Activated CD4-positive, alpha-beta T cell treated with anti-CD3 and anti-CD28 coated beads, Interleukin-2, amount 50 U/mL, for 4 hours (primary cell): Measurements from ENCODE around the gene NNAT.

Experiments
- DNase-seq, 2 experiments: peaks; one replicate each; pipeline ENCODE4 v3.0.0-alpha.2; 2020

Gene NNAT

DNA sequence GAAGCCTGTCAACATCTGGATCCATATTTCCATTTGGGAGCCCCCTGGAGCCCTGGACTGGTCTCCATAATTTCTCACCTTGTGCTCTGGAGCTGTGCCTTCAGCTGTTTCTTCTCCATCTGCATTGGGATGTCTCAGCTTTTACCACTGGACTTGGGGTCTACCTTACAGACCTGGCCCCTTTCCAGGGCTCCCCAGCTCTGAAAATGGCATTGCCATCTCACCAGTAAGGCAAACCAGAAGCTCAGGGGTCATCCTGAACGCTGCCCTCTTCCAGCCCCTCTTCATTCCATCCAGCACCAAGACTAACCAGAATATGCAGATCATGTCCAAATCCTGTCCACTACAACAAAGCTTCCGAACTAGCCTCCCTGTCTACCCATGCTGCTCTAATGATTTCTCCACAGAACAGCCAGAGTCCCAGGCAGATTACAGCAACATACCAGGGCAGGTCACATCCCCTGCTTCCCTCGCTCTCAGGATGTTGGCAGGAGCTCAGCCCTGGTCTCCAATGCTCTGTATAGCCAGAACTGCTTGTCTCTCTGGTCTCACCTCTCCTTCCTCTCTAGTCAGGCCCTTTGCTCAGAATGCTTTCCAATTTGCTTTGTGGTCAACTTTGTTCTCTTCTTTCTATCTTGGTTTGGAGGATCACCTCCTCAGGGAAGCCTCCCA is 17.7 kb upstream of the NNAT start:
- no peak for DNase-seq

GRCh38 chr20:37504404-37505096 is 16.5 kb upstream of the NNAT start:
- DNase-seq, result no peak

DNA sequence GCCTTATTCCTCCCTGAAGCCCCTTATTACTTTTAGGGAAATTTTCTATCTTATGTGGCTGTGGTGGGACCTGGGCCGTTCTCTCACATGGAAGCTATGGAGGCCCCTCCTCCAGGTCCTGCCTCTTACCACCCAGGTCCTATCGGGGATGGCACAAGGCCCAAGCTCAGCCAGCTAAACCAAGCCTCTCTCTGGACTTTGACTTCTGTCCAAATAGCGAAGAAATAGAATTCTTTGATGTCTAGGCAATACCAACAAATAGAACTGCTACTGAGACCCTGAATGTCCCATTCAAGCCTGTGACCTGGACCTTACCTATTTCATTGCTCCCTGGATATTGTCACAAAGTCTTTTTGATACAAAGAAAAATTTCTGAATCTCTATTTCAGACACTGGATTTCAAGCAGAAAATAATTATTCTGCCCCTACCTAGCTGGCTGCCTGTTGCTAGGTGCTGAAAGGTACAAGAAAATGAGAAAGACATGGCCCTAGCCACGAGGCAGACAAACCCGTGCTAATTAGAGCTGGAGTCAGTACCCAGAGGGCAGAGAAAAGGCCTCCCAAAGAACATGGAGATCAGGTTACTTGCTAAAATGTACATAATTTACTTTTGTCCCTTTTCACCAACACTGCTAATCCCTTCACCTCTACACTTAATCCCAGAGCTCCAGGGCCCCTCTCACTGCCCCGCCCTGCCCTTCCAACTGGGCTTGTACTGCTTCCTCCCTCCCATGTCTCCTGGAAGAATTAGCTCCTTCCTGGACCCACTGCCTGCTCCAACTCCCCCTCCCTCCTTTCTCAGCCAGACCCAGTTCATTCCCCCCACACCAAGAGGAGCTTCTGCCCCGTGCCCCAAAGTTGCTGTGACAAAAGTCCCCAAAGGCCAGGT is 15.5 kb upstream of the NNAT start:
- no peak for DNase-seq

- no peak for DNase-seq
Measured at GRCh38 chr20:37506152-37506725, 14.8 kb upstream of the NNAT start.

- no peak for DNase-seq
Measured at GRCh38 chr20:37510226-37510625, 10.8 kb upstream of the NNAT start.

GRCh38 chr20:37511610-37512275 is 9.3 kb upstream of the NNAT start:
- no peak for DNase-seq

- DNase-seq, result no peak
Measured at GRCh38 chr20:37513779-37514359, 7.2 kb upstream of the NNAT start.

DNA sequence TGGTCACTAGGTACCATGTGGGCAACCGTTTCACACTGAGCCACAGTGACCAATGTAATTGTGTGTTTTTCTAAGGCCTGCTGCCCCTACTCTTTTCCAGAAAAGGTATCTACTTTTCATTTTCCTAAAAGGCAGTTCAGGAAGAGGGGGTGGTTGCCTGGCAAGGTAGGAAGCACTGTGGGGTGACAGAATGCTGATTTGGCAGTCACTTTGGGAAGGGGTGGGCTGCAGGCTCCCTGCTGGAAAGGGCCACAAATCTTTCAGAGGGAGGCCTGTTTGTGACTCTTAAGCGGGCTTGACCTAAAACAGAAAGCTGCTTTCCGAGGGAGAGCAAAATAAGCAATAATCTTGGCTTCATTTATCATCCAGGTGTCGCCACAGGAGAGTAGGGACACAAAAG is 5.2 kb upstream of the NNAT start:
- no peak for DNase-seq

GRCh38 chr20:37516811-37517750 is 4.0 kb upstream of the NNAT start:
- no peak for DNase-seq

GRCh38 chr20:37518059-37518458 is 3.0 kb upstream of the NNAT start:
- no peak for DNase-seq

DNA sequence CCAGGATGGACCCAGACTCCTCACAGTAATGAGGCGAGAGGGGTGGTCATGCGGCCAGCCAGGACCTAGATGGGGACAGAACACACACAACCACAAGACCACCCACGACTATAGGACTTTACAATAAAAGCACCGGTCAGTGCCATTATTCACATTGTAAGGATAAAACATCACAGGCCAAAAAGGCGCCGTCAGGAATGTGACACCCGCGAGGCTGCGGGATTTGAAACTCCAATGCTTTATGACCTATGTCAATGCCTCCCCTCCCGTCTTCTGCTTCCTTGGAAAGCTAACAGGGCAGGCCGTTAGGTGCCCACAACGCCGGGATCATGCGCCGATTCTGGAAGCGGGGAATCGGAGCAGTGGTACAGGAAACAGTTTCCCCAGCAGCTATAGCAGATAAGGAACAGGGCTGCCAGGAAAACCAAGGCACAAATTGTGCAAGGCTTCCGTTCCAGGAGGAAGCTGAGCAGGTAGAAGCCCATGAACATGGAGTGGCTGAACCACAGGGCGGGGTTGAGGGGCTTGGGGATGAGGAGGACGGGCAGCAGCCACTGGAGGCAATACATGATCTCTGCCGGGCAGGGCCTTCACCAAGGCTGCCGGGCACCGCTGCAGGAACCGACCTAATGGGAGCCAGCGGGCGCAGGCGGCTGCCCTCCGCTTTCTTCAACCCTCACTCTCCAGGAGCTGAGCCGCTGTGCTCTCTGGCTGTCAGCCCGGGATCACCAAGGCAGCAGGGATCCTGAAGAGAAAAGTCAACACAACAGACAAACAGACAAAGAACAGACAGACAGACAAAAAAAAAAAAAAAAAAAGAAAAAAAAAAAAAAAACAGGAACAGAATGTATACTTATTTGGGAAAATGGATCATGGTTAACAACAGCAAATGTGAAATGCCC is 2.2 kb upstream of the NNAT start:
- no peak for DNase-seq

- no peak for DNase-seq
Measured at GRCh38 chr20:37519508-37520418, 1.3 kb upstream of the NNAT start.

- DNase-seq, result no peak
Measured at GRCh38 chr20:37520419-37520955, 563 bp upstream of the NNAT start.

DNA sequence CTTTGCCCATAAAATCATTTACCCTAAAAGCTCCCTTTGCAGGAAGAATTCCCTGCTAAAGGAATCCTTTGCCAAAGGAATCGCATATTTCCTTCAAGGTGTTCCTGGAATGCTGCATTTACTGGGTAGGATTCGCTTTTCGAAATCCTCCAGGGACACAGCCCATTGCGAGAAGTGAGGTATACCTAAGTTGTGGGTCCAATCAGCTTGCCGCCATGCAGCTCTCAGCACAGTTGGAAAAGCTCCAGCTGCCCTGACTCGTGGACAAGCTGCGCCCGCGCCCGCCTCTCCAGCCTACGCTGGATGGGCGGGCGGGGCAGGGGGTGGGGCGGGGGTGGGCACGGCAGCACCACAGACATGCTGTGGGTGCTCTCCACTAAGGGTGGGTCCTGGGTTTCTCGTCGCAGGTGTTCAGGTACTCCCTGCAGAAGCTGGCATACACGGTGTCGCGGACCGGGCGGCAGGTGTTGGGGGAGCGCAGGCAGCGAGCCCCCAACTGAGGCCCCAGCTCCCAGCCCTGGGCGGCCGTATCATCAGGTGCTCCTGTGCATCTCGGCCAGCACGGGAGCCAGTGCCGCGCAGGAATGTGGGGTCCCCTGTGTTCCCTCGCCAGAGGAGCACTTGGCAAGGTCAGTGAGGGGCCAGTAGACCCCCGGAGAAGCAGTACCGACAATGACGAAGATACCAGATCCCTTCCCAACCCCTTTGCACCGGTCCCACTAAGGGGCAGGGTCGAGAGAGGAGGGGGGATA is 1.4 kb downstream of the NNAT start:
- DNase-seq, result no peak

DNA sequence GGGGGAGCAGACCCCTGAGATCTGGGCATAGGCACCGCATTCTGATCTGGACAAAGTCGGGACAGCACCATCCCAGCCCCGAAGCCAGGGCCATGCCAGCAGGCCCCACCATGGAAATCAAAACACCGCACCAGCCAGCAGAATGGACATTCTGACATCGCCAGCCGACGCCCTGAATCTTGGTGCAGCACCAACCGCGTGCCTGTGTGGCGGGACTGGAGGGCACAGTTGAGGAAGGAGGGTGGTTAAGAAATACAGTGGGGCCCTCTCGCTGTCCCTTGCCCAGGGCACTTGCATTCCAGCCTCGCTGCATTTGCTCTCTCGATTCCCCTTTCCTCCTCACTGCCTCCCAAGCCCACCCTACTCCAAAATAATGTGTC is 2.0 kb downstream of the NNAT start:
- no peak for DNase-seq

DNA sequence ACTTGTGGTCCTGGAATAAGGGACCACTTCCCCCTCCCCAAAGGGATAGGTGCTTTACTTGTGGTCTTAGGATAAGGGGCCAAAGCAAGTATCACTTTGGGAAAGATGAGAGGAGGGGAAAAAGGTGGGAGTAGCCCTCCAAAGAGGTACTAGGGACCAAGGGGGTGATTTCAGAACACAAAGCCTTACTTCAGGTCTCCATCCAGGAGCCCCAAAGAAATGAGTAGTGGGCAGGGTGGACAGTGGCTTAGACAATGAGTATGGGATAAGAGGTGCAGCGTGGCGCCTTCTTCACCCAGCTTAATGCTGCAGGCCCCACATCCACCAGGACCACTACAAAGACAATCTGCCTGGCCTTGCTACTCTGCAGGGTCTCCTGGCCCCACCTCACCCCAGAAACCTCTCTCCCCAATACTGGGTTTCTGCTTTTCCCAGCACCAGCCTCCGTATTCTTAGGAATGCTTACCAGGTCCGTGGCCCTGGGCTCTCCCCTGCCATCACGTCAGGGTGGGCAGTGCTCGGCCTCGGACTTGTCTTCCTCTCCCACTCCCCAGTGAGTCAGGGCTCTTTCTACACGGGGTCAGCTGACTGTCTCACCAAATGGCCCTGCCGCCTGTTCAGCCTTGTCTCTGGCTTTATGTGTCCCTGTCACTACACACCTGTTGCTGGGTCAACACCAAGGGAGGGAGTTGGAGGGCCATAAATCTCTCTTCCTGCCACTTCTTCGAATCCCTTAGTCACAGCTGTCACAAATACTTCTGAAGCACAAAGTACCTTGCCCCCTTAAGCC is 3.1 kb downstream of the NNAT start:
- DNase-seq, result no peak
